GM12892 (cell line): ENCODE measurements around the gene HSP90AA1.

Source experiments
- POLR2A ChIP-seq: IDR thresholded peaks from 2 replicates; pipeline ENCODE4 v1.6.1; 2011; ENCODE audit warnings: low read depth, low read length, control low read depth
- POLR2AphosphoS5 ChIP-seq: IDR thresholded peaks from 2 replicates; pipeline ENCODE4 v1.6.1; 2011; ENCODE audit warnings: low read depth, low read length, control low read depth

GRCh38 chr14:102120888-102121287 lies 34.0 kb upstream of the HSP90AA1 start:
- TF ChIP-seq POLR2A: no peak
- no peak for TF ChIP-seq POLR2AphosphoS5
